Neural crest cell (in vitro differentiated cells): ENCODE measurements around the gene ASB16. TPM values are rescaled to one million over a fixed set of nuclear protein-coding genes. Genes with fewer than 3 reads are reported as not detected.

ENCODE experiments used
- DNase-seq: peaks from one replicate; pipeline ENCODE4 v3.0.0; 2021; ENCODE audit warnings: low read depth, mixed read lengths, low spot score
- H3K27ac Mint-ChIP-seq: one replicate; pipeline ENCODE4 v1.8.0; 2021; ENCODE audit warnings: mild to moderate bottlenecking, mixed read lengths; ENCODE audit not compliant: unreplicated experiment
- H3K27me3 Mint-ChIP-seq: 2 replicates; pipeline ENCODE4 v1.8.0; 2021; ENCODE audit warnings: low read depth, mild to moderate bottlenecking, mixed read lengths
- H3K36me3 Mint-ChIP-seq: 2 replicates; pipeline ENCODE4 v1.8.0; 2021; ENCODE audit warnings: low read depth, mild to moderate bottlenecking, mixed read lengths
- H3K4me1 Mint-ChIP-seq: 2 replicates; pipeline ENCODE4 v1.8.0; 2021; ENCODE audit warnings: mixed read lengths
- H3K4me3 Mint-ChIP-seq: one replicate; pipeline ENCODE4 v1.8.0; 2021; ENCODE audit warnings: mild to moderate bottlenecking, mixed read lengths
- H3K9me3 Mint-ChIP-seq: 2 replicates; pipeline ENCODE4 v1.8.0; 2021; ENCODE audit warnings: mixed read lengths
- total RNA-seq: library from RNA; stranded (reverse); gene quantifications from 2 replicates; pipeline ENCODE4 v1.2.1, GENCODE V29; 2021
- TF ChIP-seq, protein P1 (sequence below): fragments of 200-600 bp; sonication (generic); conservative IDR thresholded peaks from 2 replicates; pipeline ENCODE4 v1.5.0; 2021; ENCODE audit warnings: antibody characterized with exemption, mild to moderate bottlenecking

The ASB16 gene
- total RNA-seq, 1 donor from 2014 or later, result 0.26 TPM

DNA sequence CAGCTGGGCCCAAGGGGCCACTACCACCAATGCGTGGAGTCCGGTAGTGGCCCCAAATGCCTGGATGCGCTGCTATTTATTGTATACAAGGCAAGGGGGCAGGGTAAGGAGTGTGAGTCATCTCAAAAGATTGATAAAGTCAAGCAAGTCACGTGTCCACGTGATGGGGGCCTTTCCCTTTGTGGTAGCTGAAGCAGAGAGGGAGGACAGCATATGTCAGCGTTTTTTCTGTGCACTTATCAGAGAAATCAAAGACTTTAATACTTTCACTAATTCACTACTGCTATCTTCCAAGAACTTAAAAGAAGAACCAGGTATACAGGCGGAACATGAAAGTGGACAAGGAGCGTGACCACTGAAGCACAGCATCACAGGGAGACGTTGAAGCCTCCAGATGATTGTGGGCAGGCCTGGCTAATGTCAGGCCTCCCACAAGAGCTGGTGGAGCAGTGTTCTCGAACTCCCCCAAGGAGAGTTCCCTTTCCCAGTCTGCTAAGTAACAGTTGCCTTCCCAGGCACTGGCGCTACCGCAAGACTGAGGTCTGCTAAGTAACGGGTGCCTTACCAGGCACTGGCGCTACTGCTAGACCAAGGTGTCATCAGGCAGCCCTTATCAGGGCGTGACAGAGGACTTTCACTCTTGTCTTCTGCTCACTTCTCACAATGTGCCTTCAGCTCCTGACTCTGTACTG, 10.8 kb upstream of the ASB16 start:
- H3K4me1 Mint-ChIP-seq, result no peaks in the 10 kb centered on the region
- no peak overlapping the region for H3K27ac Mint-ChIP-seq
- H3K4me3 Mint-ChIP-seq, result no peak overlapping the region
- H3K36me3 Mint-ChIP-seq, result peaks cover 7% of the 10 kb centered on the region
- DNase-seq, result no peak
- TF ChIP-seq, protein P1, sequence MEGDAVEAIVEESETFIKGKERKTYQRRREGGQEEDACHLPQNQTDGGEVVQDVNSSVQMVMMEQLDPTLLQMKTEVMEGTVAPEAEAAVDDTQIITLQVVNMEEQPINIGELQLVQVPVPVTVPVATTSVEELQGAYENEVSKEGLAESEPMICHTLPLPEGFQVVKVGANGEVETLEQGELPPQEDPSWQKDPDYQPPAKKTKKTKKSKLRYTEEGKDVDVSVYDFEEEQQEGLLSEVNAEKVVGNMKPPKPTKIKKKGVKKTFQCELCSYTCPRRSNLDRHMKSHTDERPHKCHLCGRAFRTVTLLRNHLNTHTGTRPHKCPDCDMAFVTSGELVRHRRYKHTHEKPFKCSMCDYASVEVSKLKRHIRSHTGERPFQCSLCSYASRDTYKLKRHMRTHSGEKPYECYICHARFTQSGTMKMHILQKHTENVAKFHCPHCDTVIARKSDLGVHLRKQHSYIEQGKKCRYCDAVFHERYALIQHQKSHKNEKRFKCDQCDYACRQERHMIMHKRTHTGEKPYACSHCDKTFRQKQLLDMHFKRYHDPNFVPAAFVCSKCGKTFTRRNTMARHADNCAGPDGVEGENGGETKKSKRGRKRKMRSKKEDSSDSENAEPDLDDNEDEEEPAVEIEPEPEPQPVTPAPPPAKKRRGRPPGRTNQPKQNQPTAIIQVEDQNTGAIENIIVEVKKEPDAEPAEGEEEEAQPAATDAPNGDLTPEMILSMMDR, result no peak
- H3K27me3 Mint-ChIP-seq, result no peaks in the 10 kb centered on the region
- no peaks in the 10 kb centered on the region for H3K9me3 Mint-ChIP-seq

DNA sequence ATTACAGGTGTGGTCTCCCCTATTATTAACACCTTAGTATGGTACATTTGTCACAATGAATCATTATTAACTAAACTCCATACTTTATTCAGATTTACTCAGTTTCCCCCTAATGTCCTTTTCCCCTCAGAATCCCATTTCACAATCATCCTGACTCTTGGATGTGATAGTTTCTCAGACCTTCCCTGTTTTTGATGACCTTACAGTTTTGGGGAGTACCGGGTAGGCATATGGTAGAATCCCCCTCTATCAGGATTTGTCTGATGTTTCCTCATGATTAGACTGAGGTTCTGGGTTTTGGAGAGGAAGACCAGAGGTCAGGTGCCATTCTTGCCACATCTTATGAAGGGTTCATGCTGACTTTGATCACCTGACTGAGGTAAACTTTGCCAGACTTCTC, 6.0 kb upstream of the ASB16 start:
- TF ChIP-seq, protein P1, result no peak
- Mint-ChIP-seq H3K27me3 (no peaks in the 10 kb centered on the region), H3K27ac (peak overlapping the region; percentile 4), H3K36me3 (peaks cover 3% of the 10 kb centered on the region), H3K9me3 (no peaks in the 10 kb centered on the region), H3K4me1 (peaks cover 11% of the 10 kb centered on the region), H3K4me3 (no peak overlapping the region)
- DNase-seq, result no peak

DNA sequence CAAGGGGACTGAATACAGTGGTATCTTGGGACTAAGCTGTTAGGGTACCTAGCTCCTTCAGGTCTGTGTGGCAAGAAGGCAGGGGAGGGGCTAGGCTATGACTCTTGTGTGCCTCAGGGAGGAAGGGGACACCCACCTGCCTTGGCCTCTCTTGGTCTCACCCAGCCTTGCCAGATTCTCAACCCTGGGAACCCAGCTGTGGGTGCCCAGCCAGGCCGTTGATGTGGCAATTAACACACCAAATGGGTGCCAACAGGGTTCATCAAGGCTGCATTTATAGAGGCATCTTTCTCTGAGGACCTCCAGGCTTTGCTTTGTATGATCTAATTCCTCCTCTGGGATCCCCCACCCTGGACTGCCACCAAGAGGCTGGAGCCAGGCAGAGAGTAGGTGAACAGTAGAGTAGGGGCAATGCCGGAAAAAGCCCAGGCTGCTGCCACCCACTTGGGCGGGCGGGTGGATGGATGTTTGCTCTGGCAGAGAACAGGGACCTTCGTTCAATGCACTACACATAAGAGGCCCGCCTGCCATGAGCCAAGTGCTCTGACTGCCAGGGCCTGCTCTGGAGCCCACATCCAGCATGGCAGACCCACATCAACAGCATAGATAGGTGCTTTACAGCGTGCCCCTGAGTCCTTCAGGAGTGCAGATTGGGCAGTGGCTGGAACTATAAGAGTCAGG, 3.2 kb upstream of the ASB16 start:
- TF ChIP-seq, protein P1, result no peak
- H3K9me3 Mint-ChIP-seq, result no peaks in the 10 kb centered on the region
- no peak overlapping the region for H3K27ac Mint-ChIP-seq
- no peak overlapping the region for H3K4me3 Mint-ChIP-seq
- H3K4me1 Mint-ChIP-seq, result peaks cover 23% of the 10 kb centered on the region
- peaks cover 3% of the 10 kb centered on the region for H3K36me3 Mint-ChIP-seq
- no peaks in the 10 kb centered on the region for H3K27me3 Mint-ChIP-seq
- no peak for DNase-seq

DNA sequence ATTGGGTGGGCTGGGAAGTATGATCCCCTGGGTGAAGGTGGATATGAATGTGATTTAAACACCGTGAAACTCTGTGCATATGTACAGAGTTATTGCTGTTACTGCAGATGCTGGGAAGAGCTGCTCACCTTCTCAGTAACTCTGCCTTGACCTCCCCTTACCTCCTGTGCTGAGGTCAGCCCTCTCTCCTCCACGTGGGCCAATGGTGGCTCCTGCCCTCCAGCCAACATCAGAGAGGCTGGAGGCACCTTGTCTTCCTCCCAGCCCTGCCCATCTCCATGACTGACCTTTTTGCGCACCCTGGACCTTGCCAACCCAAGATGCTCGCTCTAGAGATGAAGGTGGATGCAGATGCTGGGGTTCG, 387 bp upstream of the ASB16 start:
- H3K9me3 Mint-ChIP-seq, result no peaks in the 10 kb centered on the region
- no peak overlapping the region for H3K27ac Mint-ChIP-seq
- TF ChIP-seq, protein P1, result no peak
- H3K4me3 Mint-ChIP-seq, result peak overlapping the region; percentile 38
- no peaks in the 10 kb centered on the region for H3K27me3 Mint-ChIP-seq
- H3K4me1 Mint-ChIP-seq, result peaks cover 23% of the 10 kb centered on the region
- H3K36me3 Mint-ChIP-seq, result no peaks in the 10 kb centered on the region
- DNase-seq, result no peak

DNA sequence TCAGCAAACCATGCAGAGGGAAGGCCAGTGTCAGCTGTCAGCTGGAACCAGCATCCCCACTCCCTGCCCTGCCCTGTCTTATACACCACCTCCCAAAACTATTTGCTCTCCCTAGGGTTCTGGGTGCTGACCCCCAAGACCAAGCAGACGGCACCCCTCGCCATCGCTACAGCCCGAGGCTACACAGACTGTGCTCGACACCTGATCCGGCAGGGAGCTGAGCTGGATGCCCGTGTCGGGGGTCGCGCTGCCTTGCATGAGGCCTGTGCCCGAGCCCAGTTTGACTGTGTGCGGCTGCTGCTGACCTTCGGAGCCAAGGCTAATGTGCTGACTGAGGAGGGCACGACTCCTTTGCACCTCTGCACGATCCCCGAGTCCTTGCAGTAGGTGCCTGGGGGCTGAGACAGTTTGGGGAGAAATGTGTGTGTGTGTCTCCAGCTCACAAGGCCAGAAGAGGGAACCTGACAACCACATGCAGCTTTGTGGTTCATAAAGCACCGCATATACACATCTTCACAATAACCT, 1.5 kb downstream of the ASB16 start:
- Mint-ChIP-seq H3K4me1 (peaks cover 23% of the 10 kb centered on the region), H3K9me3 (no peaks in the 10 kb centered on the region), H3K4me3 (peak overlapping the region; percentile 34), H3K36me3 (peaks cover 6% of the 10 kb centered on the region), H3K27ac (no peak overlapping the region), H3K27me3 (no peaks in the 10 kb centered on the region)
- TF ChIP-seq, protein P1, result no peak
- no peak for DNase-seq
